Heart right ventricle (tissue), 16 donors: Measurements from ENCODE around the gene SHB. TPM values are rescaled to one million over a fixed set of nuclear protein-coding genes. Genes with fewer than 3 reads are reported as not detected.

Experiments
- ATAC-seq, 8 donors: fragments of 200-7000 bp; cut with Tn5 transposase; one replicate each; pipeline ENCODE4 v1.9.1; 2020; ENCODE audit warnings: mild to moderate bottlenecking in 8 of 8, moderate library complexity in 8 of 8, moderate number of reproducible peaks in 1 of 8
- DNase-seq, 2 donors: peaks; one replicate each; pipeline ENCODE4 v3.0.0-alpha.2; 2020
- H3K27ac ChIP-seq, 10 donors: fragments of 200-600 bp; sonication (generic) in 2 of 10; one replicate each; pipeline versions ENCODE4 v1.5.0 to v1.8.0; 2020 to 2022; ENCODE audit warnings: mild to moderate bottlenecking in 3 of 10
- H3K27me3 ChIP-seq, 7 donors: fragments of 200-600 bp; one replicate each; pipeline ENCODE4 v1.8.0; 2021 to 2022; ENCODE audit warnings: mild to moderate bottlenecking in 2 of 7
- H3K36me3 ChIP-seq, 9 donors: fragments of 200-600 bp; sonication (generic) in 1 of 9; one replicate each; pipeline versions ENCODE4 v1.5.0 to v1.8.0; 2020 to 2022; ENCODE audit warnings: mild to moderate bottlenecking in 2 of 9
- H3K4me1 ChIP-seq, 9 donors: fragments of 200-600 bp; sonication (generic) in 1 of 9; one replicate each; pipeline versions ENCODE4 v1.5.0 to v1.8.0; 2020 to 2022; ENCODE audit warnings: mild to moderate bottlenecking in 4 of 9
- H3K4me3 ChIP-seq, 10 donors: fragments of 200-600 bp; sonication (generic) in 2 of 10; one replicate each; pipeline versions ENCODE4 v1.5.0 to v1.8.0; 2020 to 2022; ENCODE audit warnings: mild to moderate bottlenecking in 7 of 10, moderate library complexity in 2 of 10
- H3K9me3 ChIP-seq, 11 donors: fragments of 200-600 bp in 10 of 11; sonication (generic) in 2 of 11; one replicate each; pipeline versions ENCODE4 v1.5.0 to v1.8.0; 2013 to 2022; ENCODE audit warnings: mild to moderate bottlenecking in 2 of 11, control low read depth in 1 of 11, moderate library complexity in 1 of 11
- WGBS, 2 donors: extraction: QIAGEN DNeasy Blood & Tissue Kit; methylation state at CpG; one replicate each; pipeline ENCODE4 v1.1.7; 2013; ENCODE audit warnings: inconsistent platforms in 1 of 2; 5-methylcytosine and 5-hydroxymethylcytosine counted together
- intact Hi-C, 10 donors: fragments of 100-400 bp; cut with DNase I; formaldehyde crosslinking; loops; one replicate each; pipeline versions ENCODE4 v1.11.1 to v1.14.2; 2022
- polyA plus RNA-seq, 2 donors: library from polyadenylated mRNA; stranded (reverse); fragments of 200-250 nt; gene quantifications; one replicate each; pipeline ENCODE4 v1.2.3, GENCODE V29; 2013
- total RNA-seq, 10 donors: library from RNA; stranded (reverse); fragmentation: NEBNext Ultra II Directional in 3 of 10; extraction: Animal tissue kit (Norgen Biotek cat#: 25700) in 3 of 10; gene quantifications; one replicate each; pipeline versions ENCODE4 v1.2.1 to v1.2.4, GENCODE V29; 2021 to 2023
- TF ChIP-seq, protein P1 (sequence below), 9 donors: fragments of 200-600 bp; sonication (generic) in 2 of 9; IDR thresholded peaks; one replicate each; pipeline versions ENCODE4 v1.5.0 to v1.8.0; 2021 to 2022; ENCODE audit warnings: antibody characterized with exemption in 9 of 9, mild to moderate bottlenecking in 5 of 9, moderate library complexity in 1 of 9
- donor health status: Arrhythmogenic right ventricular cardiomyopathy.
- donor health status: ischemic (EF 13 %, LVEDD 7.1; RV severe dilation, severe dysfunction).
- donor health status: healthy with polysubstance abuse.
- donor health status: DM: no; HTN: yes; CAD: no.
- donor health status: DM: no; HTN: no; CAD: no.
- donor health status: ischemic (EF 25% LVEDD 6.9; RV normal size, moderate dysfunction).
- donor health status: ischemic (EF 25% LVEDD 5.7; RV mildly dilated, moderate dysfunction).
- donor health status: healthy.
- donor health status: DM: yes; HTN: yes; CAD: no.
- donor health status: Ischemic cardiomyopathy.
- donor health status: ischemic (EF 35%, LVEDD 5.7; RV mildly dilated, moderate dysfunction).
- donor health status: nonischemic (EF 11% LVEDD 7.7; RV severe dilation, severe dysfunction).
- donor health status: DM: yes; HTN: yes; CAD: no.
- donor health status: PGD.
- donor health status: ischemic (EF 29% LVEDD 5.4; RV normal size, mild dysfunction).
- donor health status: nonischemic (EF 23%, LVEDD 6.1; RV moderate dilation, normal function).

The SHB gene
- total and polyA plus RNA-seq, 12 donors, result 5.7 to 26.6 (median 18.0) TPM

DNA sequence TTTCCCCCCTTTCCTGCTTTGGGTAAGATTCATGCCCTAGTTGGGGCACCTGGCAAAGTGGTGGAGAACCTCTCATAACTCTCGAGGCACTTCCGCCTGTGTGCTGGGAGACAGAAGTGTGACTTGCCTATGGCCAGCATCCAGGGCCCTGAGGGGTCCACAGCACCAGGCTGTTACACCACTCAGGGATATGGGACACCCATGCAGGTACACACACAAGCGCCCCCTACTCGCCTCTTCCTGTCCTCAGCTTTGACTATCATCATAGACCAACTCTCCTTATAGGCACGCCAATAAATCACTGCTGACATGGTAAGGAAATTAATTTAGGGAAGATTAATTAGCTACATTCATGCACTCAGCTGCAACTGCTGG lies 45.4 kb downstream of the SHB start:
- Histone ChIP-seq H3K9me3 (no peaks in the 10 kb centered on the region), H3K4me3 (no peak overlapping the region), H3K4me1 (peaks cover 54 to 98% (median 74%) of the 10 kb centered on the region in 9 donors), H3K27ac (peak overlapping the region in 3 of 10 donors; percentile 2 to 89 (median 80)), H3K36me3 (peaks cover 0 to 5% (median 0%) of the 10 kb centered on the region in 9 donors), H3K27me3 (no peaks in the 10 kb centered on the region)
- intact Hi-C loops, result loop anchor here in 2 of 10 donors (5.0 to 10.0 kb wide), 2 partner anchors 34 to 59 kb away; no protein-coding TSS in a partner anchor
- TF ChIP-seq, protein P1, sequence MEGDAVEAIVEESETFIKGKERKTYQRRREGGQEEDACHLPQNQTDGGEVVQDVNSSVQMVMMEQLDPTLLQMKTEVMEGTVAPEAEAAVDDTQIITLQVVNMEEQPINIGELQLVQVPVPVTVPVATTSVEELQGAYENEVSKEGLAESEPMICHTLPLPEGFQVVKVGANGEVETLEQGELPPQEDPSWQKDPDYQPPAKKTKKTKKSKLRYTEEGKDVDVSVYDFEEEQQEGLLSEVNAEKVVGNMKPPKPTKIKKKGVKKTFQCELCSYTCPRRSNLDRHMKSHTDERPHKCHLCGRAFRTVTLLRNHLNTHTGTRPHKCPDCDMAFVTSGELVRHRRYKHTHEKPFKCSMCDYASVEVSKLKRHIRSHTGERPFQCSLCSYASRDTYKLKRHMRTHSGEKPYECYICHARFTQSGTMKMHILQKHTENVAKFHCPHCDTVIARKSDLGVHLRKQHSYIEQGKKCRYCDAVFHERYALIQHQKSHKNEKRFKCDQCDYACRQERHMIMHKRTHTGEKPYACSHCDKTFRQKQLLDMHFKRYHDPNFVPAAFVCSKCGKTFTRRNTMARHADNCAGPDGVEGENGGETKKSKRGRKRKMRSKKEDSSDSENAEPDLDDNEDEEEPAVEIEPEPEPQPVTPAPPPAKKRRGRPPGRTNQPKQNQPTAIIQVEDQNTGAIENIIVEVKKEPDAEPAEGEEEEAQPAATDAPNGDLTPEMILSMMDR (IDR thresholded peaks at IDR 0.05), result no peak
- 80 to 93% methylated on average over 5 of the region's 5 CpGs for WGBS, 2 donors
- ATAC-seq (no peak), DNase-seq (no peak)

- Histone ChIP-seq H3K4me3 (no peak overlapping the region), H3K27ac (peak overlapping the region in 1 of 10 donors; percentile 41), H3K36me3 (peaks cover 0 to 5% (median 0%) of the 10 kb centered on the region in 9 donors), H3K27me3 (no peaks in the 10 kb centered on the region), H3K9me3 (no peaks in the 10 kb centered on the region), H3K4me1 (peaks cover 56 to 98% (median 81%) of the 10 kb centered on the region in 9 donors)
- intact Hi-C loops, result loop anchor here in 2 of 10 donors (5.0 to 10.0 kb wide), 2 partner anchors 34 to 58 kb away; no protein-coding TSS in a partner anchor
- DNase-seq (no peak), ATAC-seq (no peak)
- WGBS, 2 donors, result 65 to 66% methylated on average over 8 of the region's 8 CpGs
- TF ChIP-seq, protein P1 (IDR thresholded peaks at IDR 0.05), result no peak
These were observed 46.0 kb downstream of the SHB start for GRCh38 chr9:38022995-38023394.

- intact Hi-C loops, result loop anchor here in 2 of 10 donors (5.0 to 10.0 kb wide), 2 partner anchors 35 to 58 kb away; no protein-coding TSS in a partner anchor
These were observed 46.7 kb downstream of the SHB start for GRCh38 chr9:38022203-38022895.

More at GRCh38 chr9:38022203-38022895, 46.7 kb downstream of the SHB start:
- TF ChIP-seq, protein P1 (IDR thresholded peaks at IDR 0.05), result no peak
- ATAC-seq (no peak), DNase-seq (no peak)
- WGBS, 2 donors, result 92 to 94% methylated on average over 17 of the region's 17 CpGs
- Histone ChIP-seq H3K36me3 (peaks cover 0 to 5% (median 0%) of the 10 kb centered on the region in 9 donors), H3K4me1 (peaks cover 60 to 98% (median 82%) of the 10 kb centered on the region in 9 donors), H3K4me3 (no peak overlapping the region), H3K27ac (peak overlapping the region in 1 of 10 donors; percentile 41), H3K9me3 (no peaks in the 10 kb centered on the region), H3K27me3 (no peaks in the 10 kb centered on the region)
